IPS-11a (cell line): ENCODE measurements around the gene EEF1AKMT4.
"Not testable (repeated sequence)": the region's sequence is repeated elsewhere in the genome, so short reads cannot be mapped to it uniquely, and the experiment has no call there.

Experiments used
- H3K4me3 ChIP-seq: one replicate; pipeline ENCODE4 v1.5.1; 2013; ENCODE audit warnings: low read depth, low read length, control low read depth

The EEF1AKMT4 gene

DNA sequence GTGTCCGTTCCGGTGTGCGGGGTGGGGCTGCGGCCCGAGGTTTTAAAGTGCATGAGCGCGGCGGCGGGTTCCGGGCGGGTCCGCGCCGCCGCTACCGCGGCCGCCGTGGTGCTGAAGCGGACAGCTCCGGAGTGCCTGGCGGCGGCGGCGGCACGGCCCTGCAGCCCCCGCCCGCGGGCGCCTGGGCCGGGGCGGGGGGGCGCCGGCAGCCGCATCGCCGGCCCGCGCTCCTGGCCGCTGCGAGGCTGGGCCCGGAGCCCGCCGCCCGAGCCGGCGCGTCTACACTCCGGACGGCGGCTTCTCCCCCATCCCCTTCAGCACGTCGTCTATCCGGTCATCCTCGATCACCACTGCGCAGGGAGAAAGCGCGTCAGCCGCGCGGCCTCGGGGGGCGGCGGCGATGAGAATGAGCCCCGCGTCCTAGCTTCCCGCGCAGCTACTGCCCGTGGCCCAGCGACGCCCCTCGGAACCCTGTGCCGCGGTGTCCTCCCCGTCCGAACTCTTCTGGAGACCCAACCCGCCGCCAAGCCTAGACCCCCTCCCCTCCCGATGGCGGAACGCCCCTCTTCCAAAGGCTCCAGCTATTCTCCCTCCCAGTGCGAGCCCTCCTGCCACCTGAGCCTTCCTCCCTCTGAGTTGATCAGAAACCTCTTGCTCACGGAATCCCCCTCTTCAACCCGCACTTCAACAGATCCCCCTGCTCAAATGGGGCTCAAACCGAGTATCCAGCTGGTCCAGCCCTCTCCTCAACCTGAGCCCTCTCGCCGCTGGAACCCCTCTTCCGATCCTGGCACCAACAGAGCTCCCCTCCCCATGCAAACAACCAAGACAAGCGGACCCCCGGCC, 10.6 kb downstream of the EEF1AKMT4 start:
- peak overlapping the region; percentile 67 for H3K4me3 ChIP-seq

DNA sequence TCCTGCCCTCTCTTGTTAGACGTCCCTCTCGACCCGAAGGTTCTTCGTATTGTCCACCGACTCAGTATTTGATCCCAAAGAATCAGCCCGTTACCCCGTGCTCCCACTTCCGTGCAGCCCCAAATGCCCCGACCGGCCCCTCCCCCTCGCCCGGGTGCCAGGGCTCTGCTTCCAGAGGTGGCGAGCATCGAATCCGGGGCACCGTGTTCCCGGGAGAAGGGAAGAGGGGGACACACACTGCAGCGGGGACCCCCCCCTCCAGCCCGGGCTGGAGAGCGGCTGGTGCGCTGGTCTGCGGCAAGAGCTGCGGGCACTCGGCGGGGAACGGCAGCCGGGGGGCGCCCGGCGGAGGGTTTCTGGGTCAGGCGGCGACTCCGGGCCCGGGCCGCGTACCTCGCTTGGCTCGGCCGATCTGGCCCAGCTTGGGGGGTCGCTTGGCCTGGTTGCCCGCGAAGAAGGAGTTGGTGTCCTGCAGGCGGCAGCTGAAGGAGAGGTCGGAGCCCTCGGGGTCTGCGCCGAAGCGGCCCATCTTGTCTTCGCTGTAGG, 11.3 kb downstream of the EEF1AKMT4 start:
- peak overlapping the region; percentile 67 for H3K4me3 ChIP-seq

DNA sequence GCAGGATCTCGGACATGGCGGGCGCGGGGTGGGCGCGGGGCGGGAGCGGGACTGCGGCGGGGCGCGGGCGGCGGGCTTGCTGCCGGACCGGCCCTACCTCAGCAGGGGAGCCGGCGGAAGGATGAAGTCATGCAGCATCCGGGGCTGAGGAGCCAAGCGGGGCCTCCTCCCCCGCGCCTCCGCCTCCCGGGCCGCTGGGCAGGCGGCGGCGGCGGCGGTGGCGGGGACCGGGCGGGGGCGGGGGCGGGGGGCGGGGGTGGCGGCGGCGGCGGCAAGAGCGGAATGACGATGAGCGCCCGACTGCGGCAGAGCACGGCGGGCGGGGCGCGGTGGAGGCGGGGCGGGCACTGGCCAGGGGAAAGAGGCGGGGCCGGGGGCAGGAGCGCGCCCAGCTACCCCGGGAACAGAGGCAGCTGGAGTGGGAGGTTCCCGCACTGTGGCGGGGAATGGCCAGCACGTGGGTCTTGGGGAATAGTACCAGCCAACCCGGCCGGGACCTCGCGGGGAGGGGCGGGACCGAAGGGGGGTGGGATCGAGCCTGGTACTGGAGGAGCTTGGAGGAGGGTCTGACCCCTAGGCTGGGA, 11.9 kb downstream of the EEF1AKMT4 start, which contains the start of gene CAMK2N2:
Gene CAMK2N2, minus strand, starts transcription at position 284 of the 584 bp plus-strand sequence. Its CDS starts 268 bp downstream, at position 16.
- H3K4me3 ChIP-seq: peak within 1 kb of the TSS; percentile 81

DNA sequence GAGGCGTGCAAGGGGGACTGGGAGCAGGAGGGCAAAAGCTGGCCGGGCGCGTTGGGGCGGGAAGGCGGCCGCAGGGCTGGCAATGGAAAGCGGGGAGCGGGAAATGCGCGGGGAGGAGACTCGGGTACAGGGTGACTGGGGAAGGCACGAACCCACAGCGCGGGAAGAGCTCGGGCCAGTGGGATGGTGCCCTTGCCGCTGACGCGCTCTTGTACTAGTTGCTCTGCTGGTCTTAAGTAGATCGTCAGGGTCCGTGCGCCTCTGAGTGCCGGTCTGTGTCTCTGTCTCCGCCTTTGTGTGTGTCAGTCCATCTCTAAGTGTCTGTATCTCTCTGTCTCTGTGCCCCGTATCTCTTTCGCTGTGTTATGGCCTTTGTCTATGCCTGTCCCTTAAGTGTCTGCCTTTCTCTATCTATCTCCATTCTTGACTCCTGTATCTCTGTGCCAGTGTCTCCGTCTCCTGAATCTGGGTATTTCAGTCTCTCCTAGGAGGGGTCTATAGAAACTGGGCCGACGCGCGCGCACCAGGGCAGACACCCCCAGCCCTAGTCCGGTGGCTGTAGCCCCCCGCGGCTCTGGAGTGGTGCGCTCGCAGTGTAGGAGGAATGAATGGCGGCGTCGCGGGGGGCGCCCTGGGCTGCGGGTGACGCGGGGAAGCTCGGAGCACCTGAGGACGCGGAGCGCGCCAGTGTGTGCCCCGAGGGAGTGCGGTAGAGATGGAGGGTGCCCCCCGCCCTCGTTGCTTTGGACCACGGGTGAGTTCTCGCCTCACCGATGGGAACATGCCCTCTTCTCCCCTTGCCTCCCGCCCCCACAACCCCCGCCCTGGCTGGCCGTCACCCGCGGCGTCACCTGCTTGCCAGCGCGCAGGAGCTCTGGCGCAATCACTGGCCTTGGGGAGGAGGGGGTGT, 12.6 kb downstream of the EEF1AKMT4 start:
- H3K4me3 ChIP-seq: peak overlapping the region; percentile 81

DNA sequence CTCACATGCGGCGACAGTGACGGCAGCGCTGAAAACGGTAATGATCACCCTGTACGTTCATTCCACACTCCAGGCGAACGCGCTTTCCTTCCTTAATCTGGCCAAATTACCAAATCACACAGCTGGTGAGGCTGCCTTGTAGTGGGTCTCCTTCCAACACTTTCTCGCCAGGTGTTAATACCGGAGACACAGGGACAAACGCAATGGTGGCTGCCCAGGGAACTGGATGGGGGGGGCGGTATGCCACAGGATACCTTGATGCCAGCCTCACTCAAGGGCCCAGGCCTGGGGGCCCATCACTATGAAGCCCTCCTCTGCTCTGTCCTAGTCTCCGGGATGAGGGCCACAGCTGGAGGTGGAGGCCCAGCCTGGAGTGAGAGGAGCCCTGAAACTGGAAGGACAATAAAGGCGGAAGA, 13.3 kb downstream of the EEF1AKMT4 start:
- H3K4me3 ChIP-seq: peak overlapping the region; percentile 17

DNA sequence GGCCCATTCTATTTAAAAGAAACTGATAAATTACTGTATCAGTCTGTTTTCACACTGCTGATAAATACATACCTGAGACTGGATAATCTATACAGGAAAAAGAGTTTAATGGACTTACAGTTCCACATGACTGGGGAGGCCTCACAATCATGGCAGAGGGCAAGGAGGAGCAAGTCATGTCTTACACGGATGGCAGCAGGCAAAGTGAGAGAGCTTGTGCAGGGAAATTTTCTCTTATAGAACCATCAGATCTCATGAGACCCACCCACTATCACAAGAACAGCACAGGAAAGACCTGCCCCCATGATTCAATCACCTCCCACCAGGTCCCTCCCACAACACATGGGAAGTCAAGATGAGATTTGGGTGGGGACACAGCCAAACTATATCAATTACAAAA, 17.8 kb downstream of the EEF1AKMT4 start:
- not testable (repeated sequence) for H3K4me3 ChIP-seq

DNA sequence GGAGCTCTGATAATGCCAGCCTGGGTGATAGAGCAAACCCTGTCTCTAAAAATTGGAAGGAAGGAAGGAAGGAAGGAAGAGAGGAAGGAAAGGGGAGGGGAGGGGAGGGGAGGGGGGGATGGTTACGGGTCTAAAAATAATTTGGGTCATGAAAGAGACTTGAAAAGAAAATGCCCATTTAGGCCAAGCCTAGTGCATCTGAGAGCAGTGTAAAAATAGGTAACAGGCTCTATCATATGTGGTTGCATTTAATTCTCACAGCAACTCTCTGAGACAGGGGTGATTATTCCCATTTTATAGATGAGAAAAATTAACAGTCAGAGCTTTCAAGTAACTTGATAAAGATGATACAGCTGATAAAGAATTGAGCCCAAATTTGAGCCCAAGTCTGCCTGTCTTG, 22.8 kb downstream of the EEF1AKMT4 start:
- H3K4me3 ChIP-seq: no peak overlapping the region

DNA sequence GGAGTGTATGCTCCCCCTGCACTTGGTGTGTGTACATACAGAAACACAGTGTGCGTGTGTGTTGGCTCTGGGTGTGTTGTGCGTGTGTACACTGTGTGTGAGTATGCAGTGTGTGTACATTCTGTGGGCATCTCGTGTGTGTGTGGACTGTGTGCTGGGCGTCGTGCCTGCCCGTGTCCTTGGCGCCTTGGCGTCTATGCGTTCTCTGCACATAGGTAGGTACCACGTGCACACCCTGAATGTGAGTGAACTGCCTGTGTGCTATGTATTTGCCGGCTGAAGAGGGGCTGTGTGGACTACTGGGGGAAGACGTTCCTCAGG, 25.9 kb downstream of the EEF1AKMT4 start:
- H3K4me3 ChIP-seq: peak overlapping the region; percentile 1

DNA sequence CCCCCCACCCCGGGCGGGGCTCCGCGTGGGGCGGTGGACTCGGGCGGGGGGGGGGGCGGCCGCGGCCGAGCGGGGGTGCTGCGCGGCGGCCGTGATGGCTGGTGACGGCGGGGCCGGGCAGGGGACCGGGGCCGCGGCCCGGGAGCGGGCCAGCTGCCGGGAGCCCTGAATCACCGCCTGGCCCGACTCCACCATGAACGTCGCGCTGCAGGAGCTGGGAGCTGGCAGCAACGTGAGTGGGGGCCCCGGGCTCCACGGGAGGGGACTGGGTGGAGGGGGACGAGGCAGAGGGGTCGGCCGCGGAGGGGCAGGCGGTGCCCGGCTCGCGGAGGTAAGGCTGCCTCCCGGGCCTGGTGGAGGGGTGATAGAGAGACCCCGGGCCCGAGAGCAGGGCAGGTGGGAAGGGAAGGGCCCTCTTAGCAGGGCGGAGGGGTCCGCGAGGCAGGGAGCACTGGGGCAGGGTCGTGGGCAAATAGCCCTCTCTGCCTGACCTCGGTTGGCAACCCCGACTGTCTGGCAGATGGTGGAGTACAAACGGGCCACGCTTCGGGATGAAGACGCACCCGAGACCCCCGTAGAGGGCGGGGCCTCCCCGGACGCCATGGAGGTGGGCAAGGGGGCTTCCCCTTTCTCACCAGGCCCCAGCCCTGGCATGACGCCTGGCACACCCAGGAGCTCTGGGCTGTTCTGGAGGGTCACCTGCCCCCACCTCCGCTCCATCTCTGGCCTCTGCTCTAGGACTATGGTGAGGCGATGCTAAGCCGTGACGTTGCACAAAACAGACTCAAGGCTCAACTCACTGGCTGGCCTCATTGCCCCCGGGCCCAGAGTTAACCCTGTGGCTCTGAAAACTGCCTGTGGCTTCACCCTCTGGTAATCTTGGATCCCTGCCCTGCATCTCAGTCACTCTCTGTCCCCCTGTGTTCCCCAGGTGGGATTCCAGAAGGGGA, 26.8 kb downstream of the EEF1AKMT4 start, which contains the start of gene ECE2:
Gene ECE2, plus strand, starts transcription at position 62 of the 950 bp plus-strand sequence. Its CDS starts 132 bp downstream, at position 194.
- H3K4me3 ChIP-seq: peak within 1 kb of the TSS; percentile 27

DNA sequence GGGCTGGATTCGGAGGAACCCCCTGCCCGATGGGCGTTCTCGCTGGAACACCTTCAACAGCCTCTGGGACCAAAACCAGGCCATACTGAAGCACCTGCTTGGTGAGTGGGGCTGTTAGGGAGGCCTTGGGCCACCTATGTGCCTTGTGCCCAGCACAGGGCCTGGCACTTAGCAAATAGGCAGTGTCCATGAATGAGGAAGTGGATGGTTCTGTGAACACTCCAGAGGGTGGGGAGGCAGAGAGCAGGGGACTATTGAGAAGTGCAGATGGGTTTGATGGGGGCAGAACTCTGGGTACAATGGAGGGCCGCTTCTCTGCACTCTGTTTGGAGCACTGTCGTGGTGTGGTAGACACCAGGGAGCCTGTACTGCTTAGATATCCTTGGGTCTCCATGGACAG, 27.9 kb downstream of the EEF1AKMT4 start:
- no peak overlapping the region for H3K4me3 ChIP-seq

DNA sequence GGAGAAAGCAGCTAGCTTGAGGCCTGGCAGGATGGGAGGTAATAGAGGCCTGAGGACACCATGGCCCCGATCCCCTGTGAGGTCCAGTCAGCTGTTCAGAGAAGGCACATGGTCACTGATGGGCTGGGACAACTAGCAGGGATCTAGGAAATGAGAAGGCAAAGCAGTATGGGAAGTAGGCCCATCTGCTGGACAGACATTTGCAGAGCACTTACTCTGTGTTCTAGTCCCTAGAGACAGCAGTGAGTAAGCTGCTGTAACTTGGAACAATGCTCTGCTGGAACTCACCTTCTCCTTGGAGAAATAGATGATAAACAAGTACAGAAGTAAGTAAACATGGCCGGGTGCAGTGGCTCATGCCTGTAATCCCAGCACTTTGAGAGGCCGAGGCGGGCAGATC, 33.5 kb downstream of the EEF1AKMT4 start:
- H3K4me3 ChIP-seq: no peak overlapping the region

DNA sequence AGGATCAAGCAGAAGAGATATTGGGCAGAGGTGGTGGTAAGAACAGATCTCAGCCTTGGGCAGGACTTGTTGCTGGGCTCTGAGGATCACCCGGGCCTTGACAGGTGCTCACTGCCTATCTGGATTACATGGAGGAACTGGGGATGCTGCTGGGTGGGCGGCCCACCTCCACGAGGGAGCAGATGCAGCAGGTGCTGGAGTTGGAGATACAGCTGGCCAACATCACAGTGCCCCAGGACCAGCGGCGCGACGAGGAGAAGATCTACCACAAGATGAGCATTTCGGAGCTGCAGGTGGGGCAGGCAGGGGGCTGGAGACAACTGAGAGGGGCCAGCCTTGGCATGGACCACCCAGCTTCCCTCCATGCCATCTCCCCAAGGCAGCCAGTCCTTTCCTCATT, 34.2 kb downstream of the EEF1AKMT4 start:
- H3K4me3 ChIP-seq: no peak overlapping the region

DNA sequence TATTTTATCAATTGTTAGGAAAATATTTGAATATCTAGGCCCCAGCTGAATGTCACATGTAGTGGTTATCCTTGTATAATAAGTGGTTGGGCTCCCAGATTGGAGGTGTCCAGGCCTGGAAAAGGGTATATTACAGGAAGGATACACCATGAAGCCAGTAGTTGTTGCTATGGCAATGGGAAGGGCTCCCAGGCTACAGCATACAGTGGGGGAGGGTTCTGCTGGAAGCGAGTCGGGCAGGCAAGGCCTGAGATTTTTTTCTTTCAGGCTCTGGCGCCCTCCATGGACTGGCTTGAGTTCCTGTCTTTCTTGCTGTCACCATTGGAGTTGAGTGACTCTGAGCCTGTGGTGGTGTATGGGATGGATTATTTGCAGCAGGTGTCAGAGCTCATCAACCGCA, 35.2 kb downstream of the EEF1AKMT4 start:
- no peak overlapping the region for H3K4me3 ChIP-seq

DNA sequence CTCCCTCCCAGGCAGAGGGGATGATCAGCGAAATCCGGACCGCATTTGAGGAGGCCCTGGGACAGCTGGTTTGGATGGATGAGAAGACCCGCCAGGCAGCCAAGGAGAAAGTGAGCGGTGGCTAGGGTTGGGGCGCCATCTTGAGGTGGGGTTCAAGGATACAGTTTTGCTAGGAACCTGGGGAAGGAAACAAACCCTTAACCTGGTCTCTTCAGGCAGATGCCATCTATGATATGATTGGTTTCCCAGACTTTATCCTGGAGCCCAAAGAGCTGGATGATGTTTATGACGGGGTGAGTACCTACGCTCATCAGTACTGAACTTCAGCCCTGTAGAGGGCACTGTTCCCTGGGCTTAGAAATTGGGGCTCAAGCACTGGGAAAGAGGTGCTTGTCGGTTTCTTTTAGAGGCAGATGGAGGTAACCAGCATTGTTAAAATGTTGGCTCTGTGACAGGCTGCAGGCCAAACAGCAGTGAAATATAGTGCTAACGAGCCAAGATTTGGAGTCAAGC, 40.0 kb downstream of the EEF1AKMT4 start:
- H3K4me3 ChIP-seq: no peak overlapping the region

DNA sequence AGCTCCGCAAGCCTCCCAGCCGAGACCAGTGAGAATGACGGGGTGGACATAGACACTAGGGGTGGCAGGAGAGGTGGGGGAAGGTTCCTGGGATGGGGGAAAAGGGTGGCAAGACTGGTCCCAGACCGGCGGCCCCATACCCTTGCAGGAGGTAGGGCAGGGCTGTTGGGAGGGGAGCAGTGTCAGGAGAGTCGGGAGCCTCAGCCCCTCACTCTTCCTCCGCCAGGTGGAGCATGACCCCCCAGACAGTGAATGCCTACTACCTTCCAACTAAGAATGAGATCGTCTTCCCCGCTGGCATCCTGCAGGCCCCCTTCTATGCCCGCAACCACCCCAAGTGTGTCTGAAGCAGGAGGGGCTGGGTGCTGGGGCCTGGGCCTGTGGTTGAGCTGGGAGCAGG, 40.9 kb downstream of the EEF1AKMT4 start:
- H3K4me3 ChIP-seq: no peak overlapping the region

DNA sequence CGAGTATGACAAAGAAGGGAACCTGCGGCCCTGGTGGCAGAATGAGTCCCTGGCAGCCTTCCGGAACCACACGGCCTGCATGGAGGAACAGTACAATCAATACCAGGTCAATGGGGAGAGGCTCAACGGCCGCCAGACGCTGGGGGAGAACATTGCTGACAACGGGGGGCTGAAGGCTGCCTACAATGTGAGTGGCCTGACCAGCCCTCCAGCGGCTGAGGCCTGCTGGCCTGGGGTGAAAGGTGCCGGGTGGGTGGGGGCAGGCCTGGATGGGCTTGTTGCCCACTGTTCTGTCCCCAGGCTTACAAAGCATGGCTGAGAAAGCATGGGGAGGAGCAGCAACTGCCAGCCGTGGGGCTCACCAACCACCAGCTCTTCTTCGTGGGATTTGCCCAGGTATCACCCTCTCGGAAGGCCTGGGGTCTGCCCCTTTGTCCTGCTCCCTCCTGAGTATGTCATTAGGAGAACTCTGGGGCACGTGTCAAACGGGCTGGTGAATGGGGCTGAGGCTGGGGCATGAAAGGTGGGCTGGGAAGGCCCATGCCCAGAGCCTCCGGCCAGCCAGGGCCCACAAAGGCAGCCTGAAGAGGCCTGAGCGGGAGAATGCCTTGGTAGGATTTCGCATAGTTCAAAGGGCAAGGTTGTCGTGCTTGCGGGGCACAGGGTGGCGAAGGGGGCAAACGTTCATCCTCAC, 41.7 kb downstream of the EEF1AKMT4 start:
- no peak overlapping the region for H3K4me3 ChIP-seq

DNA sequence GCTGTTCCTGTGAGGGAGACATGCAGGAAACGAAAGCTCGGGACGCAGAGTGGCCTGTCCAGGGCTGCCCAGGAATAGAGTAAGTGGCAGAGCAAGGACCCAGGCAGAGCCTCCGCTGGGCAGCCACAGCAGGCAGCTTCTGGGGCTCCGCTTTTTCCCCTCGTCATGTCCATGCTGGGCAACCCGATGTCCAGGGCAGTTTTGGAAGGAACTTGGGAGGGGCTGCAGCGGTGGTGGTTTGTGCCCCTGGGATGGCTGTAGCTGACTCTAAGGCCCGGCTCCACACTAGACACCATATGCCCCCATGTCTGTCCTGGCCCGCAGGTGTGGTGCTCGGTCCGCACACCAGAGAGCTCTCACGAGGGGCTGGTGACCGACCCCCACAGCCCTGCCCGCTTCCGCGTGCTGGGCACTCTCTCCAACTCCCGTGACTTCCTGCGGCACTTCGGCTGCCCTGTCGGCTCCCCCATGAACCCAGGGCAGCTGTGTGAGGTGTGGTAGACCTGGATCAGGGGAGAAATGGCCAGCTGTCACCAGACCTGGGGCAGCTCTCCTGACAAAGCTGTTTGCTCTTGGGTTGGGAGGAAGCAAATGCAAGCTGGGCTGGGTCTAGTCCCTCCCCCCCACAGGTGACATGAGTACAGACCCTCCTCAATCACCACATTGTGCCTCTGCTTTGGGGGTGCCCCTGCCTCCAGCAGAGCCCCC, 42.4 kb downstream of the EEF1AKMT4 start:
- H3K4me3 ChIP-seq: no peak overlapping the region

DNA sequence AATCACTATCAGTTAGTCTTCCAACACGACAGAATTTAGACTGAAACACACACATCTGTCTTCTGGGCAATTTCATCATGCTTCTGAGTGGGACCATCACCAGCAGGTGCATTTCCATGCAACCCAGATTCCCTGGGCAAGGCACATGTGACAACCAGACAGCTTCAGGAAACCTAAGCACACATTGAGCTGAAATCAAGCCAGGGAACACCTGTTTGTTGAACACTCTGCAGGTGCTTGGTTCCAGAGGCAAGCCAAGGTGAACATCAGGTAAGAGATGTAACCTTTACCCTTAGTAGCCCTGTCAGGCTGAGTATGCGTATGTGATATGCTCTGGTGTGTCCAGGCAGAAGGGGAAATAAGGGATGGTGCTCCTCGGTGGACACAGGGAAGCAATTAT, 46.3 kb downstream of the EEF1AKMT4 start:
- no peak overlapping the region for H3K4me3 ChIP-seq

DNA sequence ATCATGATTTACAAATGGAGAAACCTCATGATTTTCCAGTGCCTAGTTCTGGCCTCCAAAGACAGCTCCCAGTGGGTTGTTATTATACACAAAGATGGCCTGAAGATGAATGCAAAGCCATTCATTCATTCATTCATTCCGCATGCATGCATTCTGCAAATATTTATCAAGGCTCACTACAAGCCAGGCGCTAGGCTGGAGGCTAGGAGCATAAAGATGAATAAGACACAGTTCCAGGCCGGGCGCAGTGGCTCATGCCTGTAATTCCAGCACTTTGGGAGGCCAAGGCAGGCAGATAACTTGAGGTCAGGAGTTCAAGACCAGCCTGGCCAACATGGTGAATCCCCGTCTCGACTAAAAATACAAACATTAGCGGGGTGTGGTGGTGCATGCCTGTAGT, 47.1 kb downstream of the EEF1AKMT4 start:
- no peak overlapping the region for H3K4me3 ChIP-seq
